Stimulated activated CD8-positive, alpha-beta memory T cell treated with anti-CD3 and anti-CD28 coated beads, Interleukin-4, amount 100 ng/mL, for 1 hour (primary cell): ENCODE results near the gene NAALADL1.
"Not testable (repeated sequence)": the region's sequence is repeated elsewhere in the genome, so short reads cannot be mapped to it uniquely, and the experiment has no call there.

Experiments
- DNase-seq, 2 donors: peaks; one replicate each; pipeline ENCODE4 v3.0.0-alpha.2; 2020; ENCODE audit warnings: low read depth in 2 of 2, low spot score in 1 of 2

NAALADL1 gene

DNA sequence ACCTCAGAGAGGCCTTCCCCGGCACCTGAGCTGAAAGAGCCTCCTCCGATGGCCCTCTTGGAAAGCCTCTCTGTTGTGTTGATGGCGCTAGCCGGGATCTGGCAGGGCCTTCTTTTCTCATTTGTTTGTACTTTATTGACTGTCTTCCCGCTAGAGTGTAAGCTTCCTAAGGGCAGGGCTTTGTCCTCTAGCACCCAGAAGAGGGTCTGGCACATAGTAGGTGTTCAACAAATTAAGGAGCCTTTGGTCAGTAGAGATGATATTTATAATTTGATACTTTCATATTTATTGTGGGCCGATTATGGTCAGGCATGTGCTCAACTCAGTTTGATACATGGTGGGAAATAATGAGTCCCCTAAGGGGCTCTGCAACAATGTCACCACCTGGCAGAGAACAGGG, 40.4 kb downstream of the NAALADL1 start:
- no peak for DNase-seq

DNA sequence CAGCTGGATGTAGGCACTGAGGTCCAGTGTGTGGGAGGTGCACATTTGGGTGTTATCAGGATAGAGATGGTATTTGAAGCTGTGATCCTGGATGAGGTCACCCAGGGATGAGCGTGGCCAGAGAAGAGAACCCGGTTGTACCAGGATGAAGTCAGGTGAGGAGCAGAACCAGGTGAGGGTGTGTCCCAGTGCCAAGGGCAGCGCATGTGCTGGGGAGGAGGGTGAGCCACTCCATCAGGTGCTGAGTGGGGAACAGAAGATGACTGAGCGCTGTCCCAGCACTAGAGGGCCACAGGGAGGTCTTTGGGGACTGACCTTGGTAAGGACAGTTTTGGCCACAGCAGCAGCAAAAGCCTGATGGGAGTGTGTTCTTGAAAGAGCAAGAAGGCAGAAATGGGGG, 41.6 kb downstream of the NAALADL1 start:
- DNase-seq = no peak

DNA sequence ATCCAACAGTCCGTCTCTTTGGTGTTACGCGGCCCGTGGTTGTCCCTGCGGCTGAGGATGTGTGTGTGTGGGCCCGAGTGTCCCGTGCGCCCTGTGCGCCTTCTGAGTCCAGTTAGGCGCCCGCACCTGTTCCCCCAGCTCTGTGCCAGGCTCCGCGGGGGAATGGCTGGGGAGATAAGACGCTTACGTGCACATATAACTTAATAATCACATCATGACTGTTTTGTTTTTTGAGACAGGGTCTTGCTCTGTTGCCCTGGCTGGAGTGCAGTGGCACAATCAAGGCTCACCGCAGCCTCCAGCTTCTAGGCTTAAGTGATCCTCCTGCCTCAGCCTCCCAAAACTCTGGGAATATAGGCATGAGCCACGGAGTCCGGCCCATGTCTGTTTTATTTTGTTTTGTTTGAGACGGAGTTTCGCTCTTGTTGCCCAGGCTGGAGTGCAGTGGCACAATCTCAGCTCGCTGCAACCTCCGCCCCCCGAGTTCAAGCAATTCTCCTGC, 43.6 kb downstream of the NAALADL1 start:
- DNase-seq = no peak

DNA sequence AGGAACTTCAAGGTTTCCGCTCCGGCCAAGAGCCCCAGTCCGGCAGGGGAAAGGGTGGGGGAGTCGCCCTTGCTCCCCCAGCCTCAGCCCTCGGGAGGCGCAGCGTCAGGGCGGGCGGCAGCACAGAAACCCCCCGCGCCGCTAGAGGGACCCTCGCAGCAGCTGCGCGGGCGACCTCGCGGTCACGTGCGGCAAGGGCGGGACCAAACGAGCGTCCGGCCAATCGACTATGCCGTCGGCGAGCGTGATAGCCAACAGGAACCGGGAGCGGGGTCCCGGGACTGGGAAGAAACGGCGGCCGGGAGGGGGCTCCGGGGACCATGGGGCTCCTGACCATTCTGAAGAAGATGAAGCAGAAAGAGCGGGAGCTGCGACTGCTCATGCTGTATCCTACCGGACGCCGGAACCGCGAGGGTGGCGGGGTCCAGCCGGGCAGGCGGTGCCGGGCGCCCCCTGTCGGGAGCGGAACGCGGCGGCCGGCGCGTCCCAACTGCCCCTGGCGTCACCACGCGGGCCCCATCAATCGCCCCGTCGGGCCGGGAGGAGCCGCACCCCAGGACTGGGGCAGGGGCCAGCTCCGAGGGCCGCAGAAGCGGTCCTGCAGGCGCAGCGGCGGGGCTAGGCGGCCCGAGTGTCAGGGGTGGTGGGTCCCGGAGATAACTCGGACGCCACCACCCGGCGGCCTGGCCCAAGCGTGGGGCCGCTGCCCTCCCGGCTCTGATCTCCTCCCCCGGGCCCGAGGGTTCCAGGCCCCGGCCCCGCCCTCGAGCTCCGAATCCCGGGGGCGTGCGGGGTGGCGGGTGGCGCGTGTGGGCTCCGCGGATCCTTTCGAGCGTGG, 44.2 kb downstream of the NAALADL1 start, which contains the start of gene ARL2:
Gene ARL2, plus strand, starts transcription at position 273 of the 838 bp plus-strand sequence. Its CDS starts 48 bp downstream, at position 321.
- DNase-seq = peak; percentile 69 to 75

DNA sequence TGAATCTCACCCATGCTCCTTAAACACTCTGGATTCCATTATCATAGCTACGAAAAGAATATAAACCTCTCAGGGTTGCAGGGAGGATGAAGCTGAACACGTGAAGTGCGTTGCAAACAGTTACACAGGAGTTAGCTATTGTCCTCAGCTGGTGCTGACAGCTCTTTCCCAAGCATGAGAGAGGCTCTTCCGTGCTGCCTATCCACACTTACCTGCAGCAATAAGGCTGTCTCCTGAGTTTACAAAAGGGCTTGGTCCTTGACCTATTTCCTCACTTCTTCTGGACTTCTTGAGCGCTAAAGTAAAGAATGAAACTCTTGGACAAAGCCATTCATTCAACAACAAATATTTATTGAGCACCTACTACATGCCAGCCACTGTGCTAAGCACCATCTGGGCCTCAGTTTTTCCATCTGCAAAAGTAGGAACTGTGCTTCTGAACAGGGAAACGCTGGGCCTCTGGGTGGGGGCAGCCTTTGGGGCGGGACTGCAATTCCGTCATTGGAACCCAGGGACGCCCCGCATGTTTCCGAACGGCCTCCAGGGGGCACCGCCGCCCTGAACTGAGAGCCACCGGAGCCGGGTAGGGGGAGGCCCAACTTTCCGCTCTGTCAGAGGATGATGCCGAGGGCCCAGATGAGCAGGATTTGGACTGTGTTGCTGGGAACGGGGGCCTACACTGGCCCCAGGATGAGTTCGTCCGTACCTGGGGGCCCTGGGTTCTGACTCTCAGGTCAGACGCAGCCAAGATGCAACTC, 45.0 kb downstream of the NAALADL1 start:
- peak; percentile 73 to 84 for DNase-seq

DNA sequence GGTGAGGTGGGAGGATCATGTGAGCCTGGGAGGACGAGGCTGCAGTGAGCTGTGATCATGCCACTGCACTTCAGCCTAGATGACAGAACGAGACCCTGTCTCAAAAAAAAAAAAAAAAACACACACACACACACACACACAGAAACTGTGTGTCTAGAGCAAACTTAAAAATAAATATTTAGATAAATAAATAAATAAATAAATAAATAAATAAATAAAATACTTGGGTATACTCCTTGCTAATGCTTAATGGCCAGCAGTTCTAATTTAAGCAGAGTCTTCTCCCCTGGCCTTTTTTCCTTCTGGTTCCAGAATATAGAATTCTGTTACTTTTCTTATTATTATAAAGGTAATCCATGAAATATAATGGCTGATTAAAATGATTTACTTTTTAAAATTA, 49.5 kb downstream of the NAALADL1 start:
- no peak for DNase-seq

DNA sequence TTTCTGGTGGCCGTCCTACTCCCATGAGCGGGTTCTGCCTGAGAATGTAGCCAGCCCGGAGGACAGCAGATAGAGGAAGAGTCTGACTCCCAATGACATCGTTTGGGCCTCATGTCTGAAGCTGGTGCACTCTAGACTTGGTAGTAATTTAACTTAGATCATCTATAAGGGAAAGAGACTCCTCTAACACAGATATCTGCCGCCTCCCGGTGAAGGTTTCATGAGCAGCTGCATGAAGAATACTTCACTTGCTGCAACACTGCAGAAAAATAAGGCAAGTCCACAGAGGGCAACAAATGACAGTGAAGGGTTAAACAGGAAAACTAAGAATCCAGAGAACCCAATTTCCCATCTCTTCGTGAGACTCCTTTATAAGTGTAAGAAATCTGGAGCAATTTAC, 50.3 kb downstream of the NAALADL1 start:
- DNase-seq = no peak

DNA sequence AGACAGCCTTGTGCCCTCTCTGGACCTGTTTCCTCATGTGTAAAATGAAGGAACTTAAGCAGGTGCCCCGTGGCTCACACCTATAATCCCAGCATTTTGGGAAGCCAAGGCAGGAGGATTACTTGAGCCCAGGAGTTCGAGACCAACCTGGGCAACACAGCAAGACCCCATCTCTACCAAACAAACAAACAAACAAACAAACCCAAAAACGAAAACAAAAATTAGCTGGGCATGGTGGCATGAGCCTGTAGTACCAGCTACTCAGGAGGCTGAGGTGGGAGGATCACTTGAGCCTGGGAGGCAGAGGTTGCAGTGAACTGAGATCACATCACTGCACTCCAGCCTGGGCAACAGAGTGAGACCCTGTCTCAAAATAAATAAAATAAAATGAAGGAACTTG, 54.4 kb downstream of the NAALADL1 start:
- DNase-seq = not testable (repeated sequence)

DNA sequence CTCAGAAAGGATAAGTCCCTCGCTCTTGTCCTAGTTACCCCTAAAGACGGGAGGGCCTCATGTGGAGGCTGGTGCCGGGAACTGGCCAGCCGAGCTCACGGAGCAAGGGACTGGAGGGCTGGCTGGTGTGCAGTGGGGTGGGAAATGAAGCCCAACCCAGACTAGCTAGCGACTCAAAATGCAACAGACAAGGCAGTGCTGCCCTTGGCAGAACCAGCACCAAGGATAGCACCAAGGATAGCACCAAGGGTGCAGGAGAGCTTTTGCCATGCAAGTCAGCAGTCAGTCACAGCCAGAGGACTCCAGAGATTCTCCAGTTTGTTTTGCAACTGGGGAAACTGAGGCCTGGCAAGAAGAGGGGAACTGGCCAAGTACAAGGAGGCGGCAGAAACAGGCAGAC, 55.1 kb downstream of the NAALADL1 start:
- no peak for DNase-seq

DNA sequence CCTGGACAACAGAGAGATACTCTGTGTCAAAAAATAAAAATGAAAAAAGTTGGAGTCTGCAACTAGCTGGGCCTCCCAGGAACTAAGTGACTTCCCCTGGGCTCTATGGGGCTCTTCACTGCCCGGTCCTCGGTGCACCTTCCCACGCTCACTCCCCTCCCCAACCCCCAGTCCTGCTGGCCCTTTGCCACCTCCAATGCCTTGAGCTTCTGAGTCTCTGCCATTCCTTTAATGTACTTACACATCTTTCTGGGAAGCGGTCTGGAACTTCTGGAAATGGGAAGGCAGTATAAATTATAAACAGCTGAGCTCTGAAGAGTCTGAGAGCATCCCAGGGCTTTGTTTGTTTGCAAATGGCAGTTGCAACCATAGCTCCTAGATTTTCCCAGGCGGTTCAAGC, 55.6 kb downstream of the NAALADL1 start:
- no peak for DNase-seq

DNA sequence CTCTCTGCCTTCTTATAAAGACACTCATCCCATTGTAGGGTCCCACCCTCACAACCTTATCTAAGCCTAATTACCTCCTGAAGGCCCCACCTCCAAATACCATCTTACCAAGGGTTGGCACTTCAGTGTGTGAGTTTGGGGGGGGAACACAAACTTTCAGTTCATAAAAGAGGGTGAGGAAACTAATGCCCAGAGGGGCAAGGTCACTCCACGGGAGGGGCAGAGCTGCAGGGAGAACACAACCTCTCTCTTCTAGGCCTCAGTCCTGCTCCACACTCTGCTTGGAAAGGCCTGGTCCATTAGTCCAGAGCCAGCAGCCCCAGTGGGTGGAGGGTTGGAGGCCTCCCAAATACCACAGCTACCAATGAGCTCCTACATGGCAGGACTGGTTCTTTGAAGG, 58.9 kb downstream of the NAALADL1 start:
- DNase-seq = no peak

DNA sequence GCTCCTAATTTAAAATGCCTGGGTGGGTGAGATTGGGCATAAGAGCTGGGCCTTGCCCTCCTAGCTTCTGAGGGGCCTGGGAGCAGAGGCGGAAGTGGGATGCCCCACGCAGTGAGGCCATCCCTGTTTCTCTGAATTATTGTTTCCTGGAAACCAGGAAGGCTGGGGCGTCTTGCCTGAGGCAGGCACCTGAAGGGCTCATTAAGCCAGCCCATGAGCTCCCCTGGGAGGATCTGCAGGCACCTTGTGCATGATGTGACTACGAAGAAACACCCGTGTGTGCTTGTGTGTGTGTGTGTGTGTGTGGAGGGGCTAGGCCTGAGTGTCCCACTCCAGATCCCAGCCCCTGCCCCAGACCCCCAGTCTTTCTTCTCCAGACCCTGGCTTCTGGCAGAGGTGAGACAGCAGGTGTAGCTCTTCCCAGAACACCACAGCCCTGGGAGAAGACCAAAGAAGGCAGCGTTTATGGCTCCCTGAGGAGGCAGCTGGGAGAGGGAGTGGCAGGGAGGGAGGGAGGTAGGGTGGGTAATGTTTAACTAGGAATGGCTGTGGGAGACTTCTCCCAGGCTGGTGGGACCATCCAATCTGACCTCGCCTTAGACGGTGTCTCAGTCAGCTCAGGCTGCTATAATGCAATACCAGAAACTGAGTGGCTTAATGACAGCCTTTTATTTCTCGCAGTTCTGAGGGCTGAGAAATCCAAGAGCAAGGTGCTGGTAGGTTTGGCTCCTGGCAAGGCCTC, 59.5 kb downstream of the NAALADL1 start:
- no peak for DNase-seq

DNA sequence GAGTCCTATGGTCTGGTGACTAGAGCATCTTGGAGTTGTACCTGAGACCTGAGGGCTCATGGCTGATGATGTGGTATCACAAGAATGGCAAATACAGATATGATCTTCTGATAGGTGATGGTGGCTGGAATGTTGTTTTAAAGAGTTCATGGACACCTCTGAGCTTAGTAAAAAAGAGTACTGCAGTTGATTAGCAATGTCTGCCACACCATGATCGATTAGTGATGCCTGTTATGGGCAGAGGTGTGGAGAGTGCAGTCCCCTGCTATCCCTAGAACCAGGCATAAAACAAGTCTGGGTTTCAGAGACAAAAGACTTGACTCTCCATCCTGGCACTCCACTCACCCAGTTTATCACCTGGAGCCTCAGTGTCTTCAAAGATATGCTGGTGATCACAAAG, 60.2 kb downstream of the NAALADL1 start:
- DNase-seq = no peak

DNA sequence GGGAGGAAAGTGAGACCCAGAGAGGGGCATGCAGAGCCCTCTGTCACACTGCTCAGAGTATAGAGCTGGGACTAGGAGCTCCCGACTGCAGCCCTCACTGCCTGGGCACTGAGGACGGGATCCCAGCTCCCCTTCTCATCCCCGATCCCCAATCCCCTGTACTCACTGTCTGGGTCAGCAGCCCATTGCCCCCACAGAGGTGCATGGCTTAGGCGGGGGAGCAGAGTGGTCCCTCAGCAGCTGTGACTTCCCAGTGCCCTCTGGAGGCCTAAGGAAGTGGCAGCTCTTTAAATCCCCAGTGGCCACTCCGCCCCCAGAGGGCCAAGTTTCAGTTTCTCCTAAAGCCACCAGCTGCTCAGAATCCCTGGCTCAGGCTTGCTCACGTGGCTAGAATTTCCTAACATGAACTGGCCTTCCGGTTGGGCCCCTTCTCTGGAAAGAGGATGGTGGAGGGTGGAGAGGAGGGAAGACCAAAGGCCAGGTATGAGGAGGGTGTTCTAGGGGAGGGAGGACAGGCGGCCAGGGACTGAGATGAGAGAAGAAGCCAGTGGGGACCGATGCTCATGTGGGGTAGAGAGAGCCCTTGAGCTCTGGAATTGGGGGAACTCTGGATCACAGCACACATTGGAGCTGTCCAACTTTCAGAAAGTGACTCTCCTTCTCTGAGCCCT, 61.5 kb downstream of the NAALADL1 start, which contains the start of gene BATF2:
Gene BATF2, minus strand, starts transcription at position 262 of the 671 bp plus-strand sequence. Its CDS starts 57 bp downstream, at position 205.
- no peak for DNase-seq

DNA sequence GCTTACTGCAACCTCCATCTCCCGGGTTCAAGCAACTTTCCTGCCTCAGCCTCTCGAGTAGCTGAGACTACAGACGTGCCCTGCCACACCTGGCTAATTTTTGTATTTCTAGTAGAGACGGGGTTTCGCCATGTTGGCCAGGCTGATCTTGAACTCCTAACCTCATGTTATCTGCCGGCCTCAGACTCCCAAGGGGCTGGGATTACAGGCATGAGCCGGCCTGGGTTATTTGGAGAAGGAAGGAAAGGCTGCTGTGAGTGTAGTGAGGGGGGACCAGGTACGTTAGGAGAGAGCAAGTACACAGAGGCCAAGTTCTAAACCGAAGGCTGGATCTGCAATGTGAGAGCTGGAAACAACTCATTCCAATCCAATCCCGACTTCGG, 62.0 kb downstream of the NAALADL1 start:
- no peak for DNase-seq
